H9 (cell line): ENCODE results near the gene MRGPRF. TPM values are rescaled to one million over a fixed set of nuclear protein-coding genes. Genes with fewer than 3 reads are reported as not detected.

Source experiments
- DNase-seq: peaks from one replicate; pipeline ENCODE4 v3.0.0-alpha.2; 2017
- H2AFZ ChIP-seq: one replicate; pipeline ENCODE4 v1.6.1; 2013; ENCODE audit warnings: mild to moderate bottlenecking, low read length, control low read depth, moderate library complexity
- H2AK5ac ChIP-seq: 2 replicates; pipeline ENCODE4 v1.6.1; 2013; ENCODE audit warnings: low read length, control low read depth, mixed read lengths; ENCODE audit not compliant: insufficient read length
- H2BK120ac ChIP-seq: one replicate; pipeline ENCODE4 v1.6.1; 2013; ENCODE audit warnings: low read depth, mild to moderate bottlenecking, low read length, control low read depth, inconsistent platforms; ENCODE audit not compliant: poor library complexity, severe bottlenecking
- H2BK12ac ChIP-seq: 2 replicates; pipeline ENCODE4 v1.6.1; 2013; ENCODE audit warnings: low read length, control low read depth, mixed read lengths, low read depth; ENCODE audit not compliant: insufficient read length
- H2BK15ac ChIP-seq: 2 replicates; pipeline ENCODE4 v1.6.1; 2013; ENCODE audit warnings: low read depth, low read length, control low read depth
- H2BK20ac ChIP-seq: one replicate; pipeline ENCODE4 v1.6.1; 2013; ENCODE audit warnings: low read depth, mild to moderate bottlenecking, low read length, control low read depth, inconsistent platforms; ENCODE audit not compliant: poor library complexity, severe bottlenecking
- H2BK5ac ChIP-seq: 2 replicates; pipeline ENCODE4 v1.6.1; 2013; ENCODE audit warnings: low read length, control low read depth, mixed read lengths; ENCODE audit not compliant: insufficient read length
- H3K14ac ChIP-seq: 2 replicates; pipeline ENCODE4 v1.6.1; 2013; ENCODE audit warnings: low read length, control low read depth; ENCODE audit not compliant: insufficient read depth
- H3K18ac ChIP-seq: 2 replicates; pipeline ENCODE4 v1.6.1; 2013; ENCODE audit warnings: low read depth, mild to moderate bottlenecking, mixed read lengths, low read length, control low read depth; ENCODE audit not compliant: insufficient read length
- H3K23ac ChIP-seq: 2 replicates; pipeline ENCODE4 v1.6.1; 2013; ENCODE audit warnings: low read length, control low read depth, mixed read lengths, low read depth; ENCODE audit not compliant: insufficient read length
- H3K23me2 ChIP-seq: 2 replicates; pipeline ENCODE4 v1.6.1; 2013; ENCODE audit warnings: low read depth, mild to moderate bottlenecking, mixed read lengths, low read length, control low read depth; ENCODE audit not compliant: insufficient read length, poor library complexity, severe bottlenecking
- H3K27ac ChIP-seq: 2 replicates; pipeline ENCODE4 v1.5.1; 2013; ENCODE audit warnings: low read length, control low read depth, mixed read lengths, low read depth; ENCODE audit not compliant: insufficient read length
- H3K27me3 ChIP-seq: 2 replicates; pipeline ENCODE4 v1.6.1; 2013; ENCODE audit warnings: low read length, control low read depth, inconsistent platforms; ENCODE audit not compliant: insufficient read depth
- H3K4ac ChIP-seq: 2 replicates; pipeline ENCODE4 v1.6.1; 2013; ENCODE audit warnings: low read depth, mild to moderate bottlenecking, control low read depth, inconsistent platforms, low read length, moderate library complexity
- H3K4me1 ChIP-seq: 2 replicates; pipeline ENCODE4 v1.6.1; 2013; ENCODE audit warnings: low read length, control low read depth, inconsistent platforms; ENCODE audit not compliant: insufficient read depth
- H3K4me2 ChIP-seq: 2 replicates; pipeline ENCODE4 v1.6.1; 2013; ENCODE audit warnings: low read length, control low read depth, mixed read lengths; ENCODE audit not compliant: insufficient read length, insufficient read depth
- H3K56ac ChIP-seq: 2 replicates; pipeline ENCODE4 v1.6.1; 2013; ENCODE audit warnings: low read depth, mild to moderate bottlenecking, mixed read lengths, low read length, control low read depth; ENCODE audit not compliant: insufficient read length
- H3K79me1 ChIP-seq: 2 replicates; pipeline ENCODE4 v1.6.1; 2013; ENCODE audit warnings: low read depth, mild to moderate bottlenecking, moderate library complexity, low read length, control low read depth, inconsistent platforms; ENCODE audit not compliant: insufficient read depth, poor library complexity, severe bottlenecking
- H3K79me2 ChIP-seq: 2 replicates; pipeline ENCODE4 v1.6.1; 2013; ENCODE audit warnings: low read length, control low read depth, inconsistent platforms; ENCODE audit not compliant: insufficient read depth
- H3K9ac ChIP-seq: 2 replicates; pipeline ENCODE4 v1.6.1; 2013; ENCODE audit warnings: low read length, control low read depth, mixed read lengths; ENCODE audit not compliant: insufficient read length; ENCODE audit errors: extremely low read depth
- H3K9me3 ChIP-seq: one replicate; pipeline ENCODE4 v1.6.1; 2013; ENCODE audit warnings: low read depth, low read length, inconsistent platforms; ENCODE audit not compliant: control insufficient read depth
- H3T11ph ChIP-seq: one replicate; pipeline ENCODE4 v1.6.1; 2013; ENCODE audit warnings: mild to moderate bottlenecking, low read length, control low read depth, inconsistent platforms
- H4K20me1 ChIP-seq: one replicate; pipeline ENCODE4 v1.6.1; 2013; ENCODE audit not compliant: control insufficient read depth, insufficient read length, insufficient read depth
- H4K5ac ChIP-seq: 2 replicates; pipeline ENCODE4 v1.6.1; 2013; ENCODE audit warnings: low read depth, mild to moderate bottlenecking, mixed read lengths, low read length, control low read depth; ENCODE audit not compliant: insufficient read length
- H4K8ac ChIP-seq: replicated peaks from 2 replicates; pipeline ENCODE4 v1.6.1; 2013; ENCODE audit warnings: low read length, control low read depth, mixed read lengths, low read depth; ENCODE audit not compliant: insufficient read length
- H4K91ac ChIP-seq: 2 replicates; pipeline ENCODE4 v1.6.1; 2013; ENCODE audit warnings: low read depth, mild to moderate bottlenecking, moderate library complexity, mixed read lengths, low read length, control low read depth; ENCODE audit not compliant: insufficient read length
- H3K27ac Mint-ChIP-seq, 3 experiments: 2 replicates in 2 of 3; 3 replicates in 1 of 3; pipeline ENCODE4 v1.8.0; 2020 to 2021; ENCODE audit warnings: mixed read lengths in 3 of 3, mild to moderate bottlenecking in 1 of 3, moderate library complexity in 1 of 3
- H3K27me3 Mint-ChIP-seq: 2 replicates; pipeline ENCODE4 v1.8.0; 2021; ENCODE audit warnings: low read depth, mild to moderate bottlenecking, moderate library complexity, mixed read lengths
- H3K36me3 Mint-ChIP-seq, 3 experiments: 2 replicates in 2 of 3; 3 replicates in 1 of 3; pipeline ENCODE4 v1.8.0; 2020 to 2021; ENCODE audit warnings: low read depth in 3 of 3, mixed read lengths in 3 of 3; ENCODE audit not compliant: insufficient read depth in 1 of 3
- H3K4me1 Mint-ChIP-seq, 2 experiments: 2 replicates each; pipeline ENCODE4 v1.8.0; 2020; ENCODE audit warnings: mixed read lengths in 2 of 2
- H3K4me3 Mint-ChIP-seq, 2 experiments: 2 replicates in 1 of 2; 3 replicates in 1 of 2; pipeline ENCODE4 v1.8.0; 2020 to 2021; ENCODE audit warnings: mild to moderate bottlenecking in 2 of 2, mixed read lengths in 2 of 2, moderate library complexity in 1 of 2
- H3K9me3 Mint-ChIP-seq, 2 experiments: 2 replicates in 1 of 2; 3 replicates in 1 of 2; pipeline ENCODE4 v1.8.0; 2020; ENCODE audit warnings: mild to moderate bottlenecking in 2 of 2, mixed read lengths in 2 of 2, moderate library complexity in 1 of 2
- CTCF ChIP-seq: fragments of 200-600 bp; sonication (generic); conservative IDR thresholded peaks from 3 replicates; pipeline ENCODE4 v1.8.0; 2021; ENCODE audit warnings: antibody characterized with exemption, mild to moderate bottlenecking
- WGBS: extraction: QIAGEN DNeasy Blood & Tissue Kit; methylation state at CpG from one replicate; pipeline ENCODE4 v1.1.7; 2013; ENCODE audit warnings: missing lambda C conversion rate, low lambda C conversion rate, mixed read lengths; ENCODE audit not compliant: insufficient read length; ENCODE audit errors: extremely low coverage; 5-methylcytosine and 5-hydroxymethylcytosine counted together
- total RNA-seq: library from RNA; stranded (reverse); gene quantifications from 2 replicates; pipeline ENCODE4 v1.2.1, GENCODE V29; 2021

Gene MRGPRF
- total RNA-seq, 1 experiment from 2014 or later = 4.0 TPM

GRCh38 chr11:68979931-68980775, 32.9 kb downstream of the MRGPRF start:
- Histone ChIP-seq H3K27me3 (no peaks in the 10 kb centered on the region), H3K27ac (no peak overlapping the region), H3K18ac (no peak overlapping the region), H3K9ac (no peak overlapping the region), H3K23me2 (no peaks in the 10 kb centered on the region), H4K91ac (no peak overlapping the region), H3K4me1 (no peaks in the 10 kb centered on the region), H2BK20ac (no peak overlapping the region), H4K5ac (no peak overlapping the region), H2AFZ (no peak overlapping the region), H3K9me3 (no peaks in the 10 kb centered on the region), H3K79me2 (no peaks in the 10 kb centered on the region), H3K14ac (no peak overlapping the region), H3K4ac (no peak overlapping the region), H2BK12ac (no peak overlapping the region), H2BK5ac (no peak overlapping the region), H2BK15ac (no peak overlapping the region), H3K79me1 (no peaks in the 10 kb centered on the region), H3K56ac (no peak overlapping the region), H4K20me1 (no peaks in the 10 kb centered on the region), H4K8ac (no peak overlapping the region), H2BK120ac (no peak overlapping the region), H3K23ac (no peak overlapping the region), H3T11ph (no peak overlapping the region), H2AK5ac (no peak overlapping the region), H3K4me2 (no peak overlapping the region)
- no peaks in the 10 kb centered on the region for H3K27me3 Mint-ChIP-seq
- TF ChIP-seq CTCF = no peak
- H3K4me3 Mint-ChIP-seq = no peak overlapping the region
- H3K4me1 Mint-ChIP-seq = peaks cover 7 to 16% of the 10 kb centered on the region in 2 experiments
- WGBS = no CpG with 5 or more reads among the region's 33 CpGs
- no peak overlapping the region for H3K27ac Mint-ChIP-seq
- H3K9me3 Mint-ChIP-seq = peaks cover under 1 to 2% of the 10 kb centered on the region in 2 experiments; a peak in 4 of 5 replicates
- 0 out of 7 replicates have a peak, but pooled peaks cover 0 to under 1% (median 0%) of the 10 kb centered on the region in 3 experiments for H3K36me3 Mint-ChIP-seq
- peak; percentile 29 for DNase-seq
